OCI-LY3 (cell line): ENCODE results near the gene COL4A1.

Experiments used
- EZH2phosphoT487 ChIP-seq: fragments of 200-600 bp; shearing (Covaris generic); IDR thresholded peaks from 2 replicates; pipeline ENCODE4 v1.6.1; 2018; ENCODE audit warnings: antibody characterized with exemption, mixed run types, low read depth
- TF ChIP-seq, protein P1 (sequence below): fragments of 200-600, 300-600 bp; sonication (generic); IDR thresholded peaks from 2 replicates; pipeline ENCODE4 v1.5.1; 2014; ENCODE audit warnings: antibody characterized with exemption, low read length, low read depth

DNA sequence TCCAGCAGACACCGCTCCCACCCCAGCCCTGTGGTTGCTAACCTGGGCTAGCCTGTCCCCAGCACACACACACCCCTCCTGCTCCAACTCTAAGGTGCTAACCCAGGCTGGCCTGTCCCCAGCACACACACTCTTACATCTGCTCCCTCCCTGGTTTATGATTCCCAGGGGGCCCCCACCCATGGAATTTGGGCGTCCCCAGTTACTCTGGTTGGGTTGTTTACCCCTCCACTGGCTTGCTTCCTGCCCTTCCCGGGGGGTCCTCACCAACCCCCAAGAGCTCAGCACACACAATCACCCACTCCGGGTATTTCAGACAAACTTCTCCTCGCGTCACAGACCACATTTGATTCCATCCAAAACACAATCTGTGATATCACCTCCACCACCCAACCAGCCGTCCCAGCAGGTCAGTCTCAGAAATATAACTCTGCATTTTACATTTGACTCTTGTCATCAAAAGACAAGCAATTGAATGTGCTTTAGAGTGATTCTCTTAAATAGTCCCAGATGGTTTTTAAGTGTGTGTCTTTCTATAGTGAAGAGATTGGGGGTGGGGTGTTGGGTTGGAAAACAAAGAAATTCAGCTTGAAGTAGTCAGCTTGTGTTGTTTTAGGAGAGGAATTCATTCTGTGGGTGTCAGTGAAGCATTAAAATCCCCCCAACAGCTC lies 20.2 kb upstream of the COL4A1 start:
- TF ChIP-seq, protein P1, sequence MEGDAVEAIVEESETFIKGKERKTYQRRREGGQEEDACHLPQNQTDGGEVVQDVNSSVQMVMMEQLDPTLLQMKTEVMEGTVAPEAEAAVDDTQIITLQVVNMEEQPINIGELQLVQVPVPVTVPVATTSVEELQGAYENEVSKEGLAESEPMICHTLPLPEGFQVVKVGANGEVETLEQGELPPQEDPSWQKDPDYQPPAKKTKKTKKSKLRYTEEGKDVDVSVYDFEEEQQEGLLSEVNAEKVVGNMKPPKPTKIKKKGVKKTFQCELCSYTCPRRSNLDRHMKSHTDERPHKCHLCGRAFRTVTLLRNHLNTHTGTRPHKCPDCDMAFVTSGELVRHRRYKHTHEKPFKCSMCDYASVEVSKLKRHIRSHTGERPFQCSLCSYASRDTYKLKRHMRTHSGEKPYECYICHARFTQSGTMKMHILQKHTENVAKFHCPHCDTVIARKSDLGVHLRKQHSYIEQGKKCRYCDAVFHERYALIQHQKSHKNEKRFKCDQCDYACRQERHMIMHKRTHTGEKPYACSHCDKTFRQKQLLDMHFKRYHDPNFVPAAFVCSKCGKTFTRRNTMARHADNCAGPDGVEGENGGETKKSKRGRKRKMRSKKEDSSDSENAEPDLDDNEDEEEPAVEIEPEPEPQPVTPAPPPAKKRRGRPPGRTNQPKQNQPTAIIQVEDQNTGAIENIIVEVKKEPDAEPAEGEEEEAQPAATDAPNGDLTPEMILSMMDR, result no peak
- TF ChIP-seq EZH2phosphoT487, result no peak
